CD14-positive monocyte (primary cell): Measurements from ENCODE around the gene ELOB. TPM values are rescaled to one million over a fixed set of nuclear protein-coding genes. Genes with fewer than 3 reads are reported as not detected.

ENCODE experiments used
- DNase-seq, 3 donors: peaks; one replicate each; pipeline ENCODE4 v3.0.0-alpha.2; 2011 to 2022
- H2AFZ ChIP-seq: 2 replicates; pipeline ENCODE4 v1.6.0; 2012; ENCODE audit warnings: mild to moderate bottlenecking, low read depth, low read length, inconsistent platforms; ENCODE audit not compliant: insufficient read depth, poor library complexity, severe bottlenecking
- H3K27ac ChIP-seq, 2 donors: 1 replicate in 1 of 2; 2 replicates in 1 of 2; pipeline ENCODE4 v1.5.1; 2012 to 2013; ENCODE audit warnings: low read length in 2 of 2, control low read depth in 1 of 2, inconsistent platforms in 1 of 2, low read depth in 1 of 2, mild to moderate bottlenecking in 1 of 2
- H3K27me3 ChIP-seq, 2 donors: one replicate each; pipeline versions ENCODE4 v1.6.0 to v1.6.1; 2011 to 2013; ENCODE audit warnings: low read length in 2 of 2; ENCODE audit not compliant: control insufficient read depth in 2 of 2, insufficient read depth in 2 of 2
- H3K36me3 ChIP-seq, 2 donors: replicated peaks in 1 of 2; 1 replicate in 1 of 2; 2 replicates in 1 of 2; pipeline versions ENCODE4 v1.5.1 to v1.6.1; 2012 to 2013; ENCODE audit warnings: low read length in 2 of 2, control low read depth in 1 of 2, inconsistent platforms in 1 of 2, mild to moderate bottlenecking in 1 of 2; ENCODE audit not compliant: insufficient read depth in 2 of 2, control insufficient read depth in 1 of 2
- H3K4me1 ChIP-seq, 2 donors: 1 replicate in 1 of 2; 2 replicates in 1 of 2; pipeline versions ENCODE4 v1.5.1 to v1.6.1; 2012 to 2013; ENCODE audit warnings: low read length in 2 of 2, control low read depth in 1 of 2, inconsistent platforms in 1 of 2, mild to moderate bottlenecking in 1 of 2, moderate library complexity in 1 of 2; ENCODE audit not compliant: insufficient read depth in 2 of 2, control insufficient read depth in 1 of 2
- H3K4me2 ChIP-seq: replicated peaks from 2 replicates; pipeline ENCODE3; 2012; ENCODE audit warnings: low read length, moderate library complexity, mild to moderate bottlenecking; ENCODE audit not compliant: poor library complexity, severe bottlenecking; ENCODE audit errors: extremely low read depth
- H3K4me3 ChIP-seq, 3 experiments: fragments of 200-600 bp in 1 of 3; sonication (generic) in 1 of 3; replicated peaks in 1 of 3; 1 replicate in 2 of 3; 2 replicates in 1 of 3; pipeline ENCODE4 v1.5.1; 2011 to 2013; ENCODE audit warnings: low read length in 3 of 3, mild to moderate bottlenecking in 3 of 3, control low read depth in 2 of 3, low read depth in 2 of 3, inconsistent platforms in 1 of 3, moderate library complexity in 1 of 3
- H3K79me2 ChIP-seq: 2 replicates; pipeline ENCODE4 v1.6.0; 2012; ENCODE audit warnings: mild to moderate bottlenecking, control low read depth, inconsistent platforms, low read length, moderate library complexity; ENCODE audit not compliant: insufficient read depth
- H3K9ac ChIP-seq: 2 replicates; pipeline ENCODE4 v1.6.0; 2017; ENCODE audit warnings: low read length, mild to moderate bottlenecking; ENCODE audit not compliant: insufficient read depth, poor library complexity, severe bottlenecking
- H3K9me3 ChIP-seq, 2 donors: replicated peaks in 1 of 2; 1 replicate in 1 of 2; 2 replicates in 1 of 2; pipeline versions ENCODE4 v1.5.1 to v1.6.1; 2012 to 2013; ENCODE audit warnings: low read length in 2 of 2, control low read depth in 1 of 2; ENCODE audit not compliant: control insufficient read depth in 1 of 2, insufficient read depth in 1 of 2
- H4K20me1 ChIP-seq: 2 replicates; pipeline ENCODE4 v1.6.0; 2012; ENCODE audit warnings: mild to moderate bottlenecking, low read length, control low read depth, moderate library complexity; ENCODE audit not compliant: insufficient read depth
- H3K27ac Mint-ChIP-seq, 7 donors: one replicate each; pipeline ENCODE4 v1.8.0; 2020; ENCODE audit warnings: mild to moderate bottlenecking in 7 of 7, mixed read lengths in 7 of 7, moderate library complexity in 6 of 7, inconsistent platforms in 2 of 7
- H3K27me3 Mint-ChIP-seq, 3 donors: one replicate each; pipeline ENCODE4 v1.8.0; 2021 to 2022; ENCODE audit warnings: low read depth in 3 of 3, mild to moderate bottlenecking in 3 of 3, mixed read lengths in 3 of 3, moderate library complexity in 3 of 3, inconsistent platforms in 1 of 3
- H3K36me3 Mint-ChIP-seq, 2 donors: one replicate each; pipeline ENCODE4 v1.8.0; 2020; ENCODE audit warnings: mixed read lengths in 2 of 2, inconsistent platforms in 1 of 2, mild to moderate bottlenecking in 1 of 2
- H3K4me1 Mint-ChIP-seq: one replicate; pipeline ENCODE4 v1.8.0; 2020; ENCODE audit warnings: mild to moderate bottlenecking, mixed read lengths
- H3K4me3 Mint-ChIP-seq, 2 donors: one replicate each; pipeline ENCODE4 v1.8.0; 2020; ENCODE audit warnings: mild to moderate bottlenecking in 2 of 2, mixed read lengths in 2 of 2, moderate library complexity in 1 of 2
- H3K9me3 Mint-ChIP-seq, 7 donors: one replicate each; pipeline ENCODE4 v1.8.0; 2020 to 2022; ENCODE audit warnings: mixed read lengths in 7 of 7, mild to moderate bottlenecking in 6 of 7, moderate library complexity in 6 of 7, inconsistent platforms in 2 of 7
- WGBS: methylation state at CpG from one replicate; pipeline ENCODE4 v1.1.5; 2013; ENCODE audit warnings: missing lambda C conversion rate; ENCODE audit not compliant: insufficient coverage; 5-methylcytosine and 5-hydroxymethylcytosine counted together
- intact Hi-C, 2 donors: fragments of 100-400 bp; cut with micrococcal nuclease; formaldehyde crosslinking; loops; one replicate each; pipeline versions ENCODE4 v1.15.0 to v1.15.1; 2023
- polyA plus RNA-seq, 3 donors: library from polyadenylated mRNA; depleted of rRNA in 1 of 3; unstranded in 2 of 3; stranded (reverse) in 1 of 3; fragments of 300-500 nt in 2 of 3; fragments of >200 nt in 1 of 3; fragmentation: Illumina TruSeq in 2 of 3; gene quantifications; 1 replicate in 2 of 3; 2 replicates in 1 of 3; pipeline ENCODE4 v1.2.3, GENCODE V29; 2012 to 2021
- TF ChIP-seq, protein P1 (sequence below): fragments of 200-600 bp; IDR thresholded peaks from one replicate; pipeline ENCODE4 v1.8.0; 2022; ENCODE audit warnings: antibody characterized with exemption, mild to moderate bottlenecking

The ELOB gene
- polyA plus RNA-seq, 3 donors = 150 to 405 (median 363) TPM

DNA sequence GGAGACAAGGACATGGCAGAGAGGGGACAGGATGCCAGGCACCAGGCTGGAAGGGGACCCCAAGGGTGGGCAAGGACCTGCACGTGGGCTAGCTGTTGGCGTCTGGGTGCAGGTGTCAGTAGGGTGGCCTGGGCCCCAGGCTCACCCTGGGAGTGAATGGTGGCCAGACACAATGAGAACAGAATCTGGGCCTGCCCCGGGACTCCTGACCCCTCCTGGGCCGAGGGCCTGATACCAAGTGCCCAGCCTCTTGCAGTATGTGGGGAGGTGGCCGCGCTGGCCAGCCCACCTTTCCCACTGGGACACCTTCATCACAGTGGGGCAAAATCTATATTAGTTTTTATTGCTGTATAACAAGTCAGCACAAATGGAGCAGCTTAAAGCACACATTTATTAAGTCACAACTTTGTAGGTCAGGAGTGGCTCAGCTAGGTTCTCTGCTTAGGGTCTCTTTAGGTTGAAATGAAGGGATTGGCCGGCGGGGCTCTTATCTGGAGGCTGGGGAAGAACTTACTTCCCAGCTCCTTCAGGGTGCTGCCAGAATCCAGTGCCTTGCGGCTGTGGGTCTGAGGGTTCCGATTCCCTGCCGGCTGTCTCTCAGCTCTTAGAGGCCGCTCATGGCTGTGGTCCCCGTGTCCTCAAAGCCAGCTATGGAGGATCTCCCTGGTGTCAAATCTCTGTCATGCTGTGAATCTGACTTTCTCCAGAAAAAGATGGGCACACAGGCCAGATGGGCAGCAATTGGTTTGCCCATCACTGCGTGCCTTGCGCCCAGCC is 6.7 kb upstream of the ELOB start:
- Mint-ChIP-seq H3K9me3 (peaks cover 0 to 2% (median 0%) of the 10 kb centered on the region in 7 donors), H3K27ac (no peak overlapping the region), H3K27me3 (peaks cover 23 to 60% (median 43%) of the 10 kb centered on the region in 3 donors), H3K4me3 (peak overlapping the region in 1 of 2 donors; percentile 91), H3K36me3 (peaks cover 3 to 4% of the 10 kb centered on the region in 2 donors), H3K4me1 (peaks cover 20% of the 10 kb centered on the region)
- Histone ChIP-seq H3K4me3 (no peak overlapping the region), H3K9ac (no peak overlapping the region), H2AFZ (no peak overlapping the region), H3K27me3 (peaks cover 6 to 35% of the 10 kb centered on the region in 2 donors), H4K20me1 (no peaks in the 10 kb centered on the region), H3K9me3 (no peaks in the 10 kb centered on the region), H3K79me2 (no peaks in the 10 kb centered on the region), H3K4me1 (peaks cover 20 to 23% of the 10 kb centered on the region in 2 donors), H3K27ac (no peak overlapping the region), H3K36me3 (no peaks in the 10 kb centered on the region), H3K4me2 (no peak overlapping the region)
- no peak for DNase-seq
- intact Hi-C loops = loop anchor here in 1 of 2 donors (5.0 kb wide), 1 partner anchor 39 kb away; no protein-coding TSS in a partner anchor
- WGBS = 97% methylated on average over 8 of the region's 15 CpGs
- TF ChIP-seq, protein P1, sequence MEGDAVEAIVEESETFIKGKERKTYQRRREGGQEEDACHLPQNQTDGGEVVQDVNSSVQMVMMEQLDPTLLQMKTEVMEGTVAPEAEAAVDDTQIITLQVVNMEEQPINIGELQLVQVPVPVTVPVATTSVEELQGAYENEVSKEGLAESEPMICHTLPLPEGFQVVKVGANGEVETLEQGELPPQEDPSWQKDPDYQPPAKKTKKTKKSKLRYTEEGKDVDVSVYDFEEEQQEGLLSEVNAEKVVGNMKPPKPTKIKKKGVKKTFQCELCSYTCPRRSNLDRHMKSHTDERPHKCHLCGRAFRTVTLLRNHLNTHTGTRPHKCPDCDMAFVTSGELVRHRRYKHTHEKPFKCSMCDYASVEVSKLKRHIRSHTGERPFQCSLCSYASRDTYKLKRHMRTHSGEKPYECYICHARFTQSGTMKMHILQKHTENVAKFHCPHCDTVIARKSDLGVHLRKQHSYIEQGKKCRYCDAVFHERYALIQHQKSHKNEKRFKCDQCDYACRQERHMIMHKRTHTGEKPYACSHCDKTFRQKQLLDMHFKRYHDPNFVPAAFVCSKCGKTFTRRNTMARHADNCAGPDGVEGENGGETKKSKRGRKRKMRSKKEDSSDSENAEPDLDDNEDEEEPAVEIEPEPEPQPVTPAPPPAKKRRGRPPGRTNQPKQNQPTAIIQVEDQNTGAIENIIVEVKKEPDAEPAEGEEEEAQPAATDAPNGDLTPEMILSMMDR = no peak

DNA sequence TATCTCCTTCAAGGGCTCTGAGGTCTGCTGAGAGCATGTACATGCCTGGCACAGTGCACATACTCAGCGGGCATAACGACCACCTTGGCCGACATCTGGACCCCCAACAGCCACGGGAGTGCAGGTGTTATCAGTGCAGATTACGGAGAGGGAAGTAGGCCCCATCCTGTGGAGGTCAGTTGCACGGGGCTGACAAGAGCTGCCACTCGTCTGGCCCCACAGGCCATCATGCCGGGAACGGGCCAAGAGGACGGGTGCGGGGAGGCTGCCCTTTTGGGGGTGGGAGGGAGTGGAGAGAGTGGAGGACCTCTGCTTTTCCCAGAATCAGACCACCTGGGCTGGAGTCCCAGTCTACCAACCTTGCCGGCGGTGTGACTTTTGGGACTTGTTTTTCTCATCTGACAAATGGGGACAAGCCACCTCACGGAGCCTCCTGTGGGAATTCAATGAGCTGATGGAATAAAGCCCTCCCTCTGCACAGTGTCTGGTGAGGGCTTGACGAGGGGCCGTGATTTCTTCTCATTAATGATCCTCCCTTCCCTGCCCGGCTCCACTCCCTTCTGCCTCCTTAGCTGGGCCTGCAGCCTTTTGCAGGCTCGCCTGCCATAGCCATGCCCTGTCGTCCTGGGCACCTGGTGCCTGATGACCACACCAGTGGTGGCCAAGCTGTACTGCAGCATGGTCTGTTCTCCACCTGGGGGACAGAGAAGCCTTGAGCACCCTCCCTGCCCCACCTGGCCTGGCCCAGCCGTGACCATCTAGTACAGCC is 5.7 kb upstream of the ELOB start:
- intact Hi-C loops = loop anchor here in 1 of 2 donors (5.0 kb wide), 1 partner anchor 40 kb away; no protein-coding TSS in a partner anchor
- H3K4me1 ChIP-seq = peaks cover 29 to 33% of the 10 kb centered on the region in 2 donors
- DNase-seq = no peak

More for the DNA sequence above, 5.7 kb upstream of the ELOB start:
- H2AFZ ChIP-seq = no peak overlapping the region
- no peaks in the 10 kb centered on the region for H3K9me3 ChIP-seq
- no peak overlapping the region for H3K4me3 ChIP-seq
- WGBS = 79% methylated on average over 19 of the region's 20 CpGs
- Mint-ChIP-seq H3K4me3 (no peak overlapping the region), H3K27ac (peak overlapping the region in 1 of 7 donors; percentile 63), H3K9me3 (peaks cover 0 to 2% (median 0%) of the 10 kb centered on the region in 7 donors), H3K27me3 (peaks cover 14 to 55% (median 36%) of the 10 kb centered on the region in 3 donors), H3K4me1 (peaks cover 29% of the 10 kb centered on the region), H3K36me3 (peaks cover 4 to 7% of the 10 kb centered on the region in 2 donors)
- H3K27me3 ChIP-seq = peaks cover 5 to 29% of the 10 kb centered on the region in 2 donors
- H3K36me3 ChIP-seq = no peaks in the 10 kb centered on the region
- H4K20me1 ChIP-seq = no peaks in the 10 kb centered on the region
- H3K79me2 ChIP-seq = peaks cover 10% of the 10 kb centered on the region
- TF ChIP-seq, protein P1 = no peak
- H3K9ac ChIP-seq = no peak overlapping the region
- H3K27ac ChIP-seq = no peak overlapping the region
- H3K4me2 ChIP-seq = no peak overlapping the region
